GM18499 (cell line): ENCODE measurements around the gene ADGRD2.

ENCODE experiments used
- ATAC-seq: cut with Tn5 transposase; IDR thresholded peaks from one replicate; pipeline ENCODE4 v1.9.1; 2021; ENCODE audit warnings: moderate number of reproducible peaks; ENCODE audit not compliant: insufficient read depth, unreplicated experiment

Gene ADGRD2

DNA sequence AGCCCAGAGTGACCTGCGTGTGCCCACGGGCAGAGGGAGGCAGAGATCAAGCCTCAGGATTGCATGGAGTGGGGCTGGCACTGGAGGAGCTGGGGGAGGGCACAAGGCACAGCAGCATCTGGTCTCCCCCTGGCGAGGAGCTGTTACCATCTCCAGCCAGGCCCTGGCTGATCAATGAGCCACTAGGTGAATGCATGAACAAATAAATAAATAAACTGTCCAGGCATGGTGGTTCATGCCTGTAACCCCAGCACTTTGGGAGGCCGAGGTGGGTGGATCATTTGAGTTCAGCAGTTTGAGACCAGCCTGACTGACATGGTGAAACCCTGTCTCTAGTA is 20.8 kb upstream of the ADGRD2 start:
- no peak for ATAC-seq

DNA sequence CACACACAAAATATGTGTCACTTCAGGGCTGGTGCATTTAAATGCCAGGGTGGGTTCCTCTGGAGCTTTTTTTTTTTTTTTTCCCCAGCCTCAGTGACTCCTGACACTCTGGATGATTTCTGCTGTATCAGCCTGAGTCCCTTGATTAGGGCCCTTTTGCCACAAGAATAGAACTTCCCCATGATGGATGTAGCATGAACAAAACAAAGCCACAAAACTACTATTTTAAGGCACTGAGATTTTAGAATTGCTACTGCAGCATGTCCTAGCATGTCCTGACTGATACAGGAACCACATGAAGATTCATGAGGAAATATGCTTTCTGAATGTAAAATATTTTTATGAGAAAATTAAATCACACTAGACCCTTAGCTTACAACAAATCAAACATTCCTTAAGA is 13.9 kb upstream of the ADGRD2 start:
- ATAC-seq = no peak

GRCh38 chr9:124437086-124437485 is 13.2 kb upstream of the ADGRD2 start:
- no peak for ATAC-seq

GRCh38 chr9:124438091-124438490 is 12.2 kb upstream of the ADGRD2 start:
- no peak for ATAC-seq

DNA sequence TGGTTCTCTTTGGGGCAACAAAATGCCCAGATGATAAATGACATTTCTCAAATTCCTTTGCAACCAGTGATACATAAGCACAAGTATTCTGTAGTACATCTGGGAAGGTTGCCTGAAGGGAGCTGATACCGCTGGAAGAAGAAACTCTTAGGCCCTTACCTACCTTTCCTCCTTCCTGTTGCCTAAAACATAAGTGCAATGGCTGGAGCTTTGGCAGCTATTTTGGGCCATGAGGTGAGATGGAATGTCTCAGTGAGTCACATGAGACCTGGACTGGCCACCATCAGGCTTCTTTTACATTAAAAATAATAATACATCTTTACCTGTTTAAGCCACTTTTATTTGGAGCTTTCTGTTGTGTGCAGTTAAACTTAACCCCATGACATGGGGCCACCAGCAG is 11.2 kb upstream of the ADGRD2 start:
- ATAC-seq = no peak

GRCh38 chr9:124439686-124440243 is 10.5 kb upstream of the ADGRD2 start:
- no peak for ATAC-seq

GRCh38 chr9:124440786-124441185 is 9.5 kb upstream of the ADGRD2 start:
- no peak for ATAC-seq

DNA sequence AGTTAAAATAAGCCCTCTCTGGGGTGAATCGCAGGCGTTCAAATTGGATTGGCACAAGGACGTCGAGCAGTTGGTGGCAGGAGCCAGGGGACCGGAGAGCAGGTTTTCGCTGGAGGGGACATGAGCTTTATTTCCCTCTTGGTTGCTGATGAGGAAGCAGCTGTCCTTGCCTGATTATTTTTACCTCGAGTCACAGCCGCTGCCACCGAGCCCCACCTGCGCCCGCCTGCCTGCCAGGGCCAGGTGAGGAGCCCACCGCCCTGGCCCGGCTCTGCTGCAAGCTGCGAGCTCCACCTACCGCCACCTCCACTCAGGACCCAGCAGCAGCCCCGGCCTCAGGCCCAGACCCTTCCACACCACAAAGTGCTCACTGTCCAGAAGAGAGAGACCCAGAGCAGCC is 9.0 kb upstream of the ADGRD2 start:
- ATAC-seq = no peak

- no peak for ATAC-seq
Measured at GRCh38 chr9:124442379-124442778, 7.9 kb upstream of the ADGRD2 start.

- ATAC-seq = no peak
Measured at GRCh38 chr9:124442826-124443225, 7.4 kb upstream of the ADGRD2 start.

DNA sequence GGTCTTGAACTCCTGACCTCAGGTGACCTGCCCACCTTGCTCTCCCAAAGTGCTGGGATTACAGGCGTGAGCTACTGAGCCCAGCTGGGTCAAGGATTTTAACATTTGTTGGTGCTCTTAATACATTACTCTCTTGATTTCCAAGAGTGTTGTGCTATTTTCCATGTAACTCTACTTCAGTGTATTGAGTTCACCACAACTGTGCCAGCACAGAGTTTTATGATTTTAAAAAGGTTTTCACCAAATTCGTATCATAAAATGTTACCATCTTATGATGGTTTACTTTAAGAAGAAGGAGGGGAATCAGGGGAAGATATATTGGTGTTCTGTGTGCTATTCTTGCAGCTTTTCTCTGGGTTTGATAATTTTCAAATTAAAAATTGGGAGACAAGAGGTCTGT is 6.6 kb upstream of the ADGRD2 start:
- ATAC-seq = no peak

- ATAC-seq = no peak
Measured at GRCh38 chr9:124444166-124444565, 6.1 kb upstream of the ADGRD2 start.

- ATAC-seq = no peak
Measured at GRCh38 chr9:124447297-124447661, 3.0 kb upstream of the ADGRD2 start.

DNA sequence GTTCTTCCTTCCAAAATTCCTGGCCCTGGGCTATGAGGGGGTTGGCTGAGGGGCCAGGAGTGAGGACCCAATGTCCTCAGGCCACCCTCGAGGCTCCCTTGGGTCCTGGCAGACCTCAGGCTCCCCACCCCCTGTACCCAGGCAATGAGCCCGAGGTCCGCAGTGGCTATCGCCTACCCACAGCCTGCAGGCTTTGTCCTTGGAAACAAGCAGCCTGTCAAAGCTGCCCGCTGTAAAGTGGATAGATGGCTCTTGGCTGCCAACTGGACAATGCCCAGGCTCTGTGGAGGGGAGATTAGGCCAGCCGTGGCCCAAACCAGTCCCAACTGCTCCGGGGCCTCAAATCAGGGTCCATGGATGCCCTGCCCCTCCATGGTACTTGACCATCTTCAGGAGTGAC is 2.2 kb upstream of the ADGRD2 start:
- no peak for ATAC-seq

DNA sequence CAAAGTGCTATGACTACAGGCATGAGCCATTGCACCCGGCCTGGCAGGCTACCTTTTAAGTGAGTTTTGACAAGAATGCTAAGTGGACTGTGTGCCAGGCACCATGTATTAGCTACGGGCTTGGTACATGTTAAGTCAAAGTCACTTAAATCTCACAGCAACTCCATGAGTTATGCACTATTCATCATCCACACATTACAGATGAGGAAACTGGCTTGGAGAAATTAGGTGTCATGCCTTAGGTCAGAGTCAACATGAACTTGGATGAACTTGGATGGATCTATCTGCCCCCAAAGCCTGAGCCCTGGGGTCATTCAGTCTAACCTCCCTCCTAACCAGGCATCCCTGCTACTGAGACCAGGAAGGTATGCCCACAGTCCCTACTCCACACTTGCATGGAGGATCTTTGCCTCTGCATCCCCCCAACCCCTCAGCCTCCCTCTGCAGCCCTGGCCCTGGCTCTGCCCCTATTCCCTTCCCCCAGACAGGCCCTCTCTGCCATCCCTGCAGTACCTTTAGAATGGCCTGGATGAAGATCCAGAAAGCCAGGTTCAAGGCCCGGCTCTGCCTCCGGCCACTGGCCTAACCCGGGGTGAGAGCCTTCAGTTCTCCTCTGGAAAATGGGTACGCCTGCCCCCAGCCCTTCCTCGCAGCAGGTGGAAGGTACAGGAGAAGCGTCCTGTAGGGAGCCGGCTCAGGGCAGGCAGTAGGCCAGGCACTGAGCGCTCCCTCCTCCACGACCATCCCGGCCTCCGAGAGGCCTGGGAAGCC is 685 bp upstream of the ADGRD2 start:
- no peak for ATAC-seq

GRCh38 chr9:124450931-124451661 is 845 bp downstream of the ADGRD2 start:
- no peak for ATAC-seq

DNA sequence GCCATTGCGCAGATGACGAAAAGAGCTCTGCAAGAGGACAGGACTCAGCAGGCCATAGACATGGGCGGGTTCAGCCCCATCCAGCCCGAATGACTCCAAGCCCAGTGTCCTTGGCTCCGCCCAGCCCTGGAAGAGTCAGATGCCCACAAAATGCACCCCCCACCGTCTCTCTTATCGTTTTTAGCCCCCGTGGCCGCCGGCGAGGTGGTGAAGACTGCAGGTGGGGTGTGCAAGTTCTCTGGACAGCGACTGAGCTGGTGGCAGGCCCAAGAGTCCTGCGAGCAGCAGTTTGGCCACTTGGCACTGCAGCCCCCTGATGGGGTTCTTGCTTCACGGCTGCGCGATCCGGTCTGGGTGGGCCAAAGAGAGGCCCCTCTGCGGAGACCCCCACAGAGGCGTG is 2.1 kb downstream of the ADGRD2 start:
- ATAC-seq = no peak

GRCh38 chr9:124452841-124453585 is 2.8 kb downstream of the ADGRD2 start:
- no peak for ATAC-seq

- ATAC-seq = no peak
Measured at GRCh38 chr9:124453586-124454191, 3.4 kb downstream of the ADGRD2 start.

GRCh38 chr9:124454296-124454695 is 4.0 kb downstream of the ADGRD2 start:
- no peak for ATAC-seq
